Measurements from ENCODE around the gene DHX15.
A peak's percentile ranks its signal among the peaks of the same experiment; 100 is the strongest.

The DHX15 gene

GRCh38 chr4:24584211-24584850, at the start of gene DHX15:
TSS of gene DHX15 (minus strand) at chr4:24584554. CDS start at chr4:24584393, 161 bp downstream.
- DNase-seq (ENCODE audit: low spot score) = peak; percentile 97

- DNase-seq (ENCODE audit: low spot score) = no peak
Measured at GRCh38 chr4:24632011-24632410, 47.7 kb upstream of the DHX15 start.

GRCh38 chr4:24630937-24631336, 46.6 kb upstream of the DHX15 start:
- DNase-seq (ENCODE audit: low spot score) = no peak

DNA sequence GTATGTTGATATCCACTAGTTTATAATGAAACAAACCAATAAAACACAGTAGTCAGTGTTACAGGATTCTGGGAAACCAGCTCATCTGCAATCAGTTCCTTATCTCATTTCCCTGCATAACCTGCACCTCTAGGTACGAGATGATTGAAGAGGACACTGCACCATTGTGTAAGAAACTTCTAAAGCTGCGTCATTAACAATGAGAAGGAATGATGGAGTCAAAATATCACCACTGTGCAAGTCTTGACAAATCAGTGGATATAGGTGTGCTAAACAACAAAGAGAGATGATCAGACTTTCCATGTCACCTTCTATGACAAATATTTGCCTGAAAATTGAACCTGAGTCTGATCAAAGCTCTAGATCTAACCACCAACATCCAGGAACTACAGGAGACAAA, 40.7 kb upstream of the DHX15 start:
- no peak for DNase-seq (ENCODE audit: low spot score)

DNA sequence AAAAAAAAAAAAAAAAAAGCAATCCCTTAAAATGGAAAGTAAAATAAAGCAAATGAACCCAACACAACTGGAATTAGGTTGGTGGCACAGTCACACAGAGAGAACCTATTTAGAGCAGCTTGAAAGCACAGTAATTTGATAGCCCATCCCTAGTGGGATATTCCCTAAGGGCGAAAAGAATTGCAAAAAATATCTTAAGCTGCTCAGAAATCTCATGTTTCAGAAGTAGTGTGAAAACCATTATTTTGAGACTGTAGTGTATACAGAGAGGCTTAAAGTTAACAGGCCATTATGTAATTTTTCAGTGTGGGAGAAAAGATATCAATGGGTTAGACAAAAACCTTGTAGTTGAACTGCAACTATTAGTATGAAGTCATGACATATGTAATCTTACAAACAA, 40.0 kb upstream of the DHX15 start:
- no peak for DNase-seq (ENCODE audit: low spot score)

DNA sequence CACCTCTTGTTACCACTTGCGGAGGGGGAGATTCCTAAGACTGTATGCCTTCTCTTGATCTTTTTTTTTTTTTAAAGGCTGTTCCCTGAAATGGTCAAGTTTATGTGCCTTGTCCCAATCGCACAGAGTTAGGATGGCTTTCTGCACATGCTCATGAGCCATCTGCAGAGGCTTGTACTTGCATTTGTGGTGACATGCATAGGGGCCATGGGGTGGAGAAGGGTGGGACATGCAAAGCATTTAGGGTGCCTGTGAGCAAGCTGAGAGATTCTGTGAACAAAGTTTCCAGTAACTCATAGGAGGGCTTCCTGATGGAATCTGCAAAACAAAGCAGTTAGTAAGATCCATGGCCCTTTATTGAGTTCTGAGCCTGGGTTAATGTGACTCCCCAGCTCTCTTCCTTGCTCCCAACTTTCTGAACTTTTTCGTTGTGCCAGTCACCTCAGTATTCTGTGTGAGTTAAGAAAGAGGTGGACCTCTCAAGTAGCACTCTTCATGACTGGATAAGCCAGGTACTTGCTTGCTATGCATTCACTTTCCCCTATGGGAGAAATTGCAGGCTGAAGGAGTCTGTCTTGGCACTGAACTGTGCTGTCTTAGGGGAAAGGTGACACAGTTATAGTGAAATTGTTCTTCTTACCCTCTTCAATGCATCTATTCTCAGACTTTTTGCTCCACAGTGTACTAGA, 37.9 kb upstream of the DHX15 start:
- no peak for DNase-seq (ENCODE audit: low spot score)

DNA sequence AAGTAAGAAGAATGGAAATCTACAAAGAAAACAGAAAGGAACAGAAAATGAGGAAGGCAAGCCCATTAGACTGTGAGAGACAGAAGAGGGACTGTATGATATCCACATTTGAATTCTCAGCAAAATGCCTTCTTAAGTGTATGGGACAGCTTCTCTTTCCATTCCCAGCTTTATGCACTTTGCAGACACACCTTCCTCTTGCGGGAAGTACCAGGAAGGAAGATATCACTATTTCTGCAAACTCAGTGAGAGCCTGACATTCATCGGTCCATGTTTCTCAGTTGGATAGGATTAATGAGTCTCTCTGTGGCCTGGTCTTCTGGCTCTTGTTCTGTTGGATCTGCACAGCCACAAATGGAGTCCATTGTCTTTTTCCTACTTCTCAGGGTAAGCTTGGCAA, 31.6 kb upstream of the DHX15 start:
- no peak for DNase-seq (ENCODE audit: low spot score)

DNA sequence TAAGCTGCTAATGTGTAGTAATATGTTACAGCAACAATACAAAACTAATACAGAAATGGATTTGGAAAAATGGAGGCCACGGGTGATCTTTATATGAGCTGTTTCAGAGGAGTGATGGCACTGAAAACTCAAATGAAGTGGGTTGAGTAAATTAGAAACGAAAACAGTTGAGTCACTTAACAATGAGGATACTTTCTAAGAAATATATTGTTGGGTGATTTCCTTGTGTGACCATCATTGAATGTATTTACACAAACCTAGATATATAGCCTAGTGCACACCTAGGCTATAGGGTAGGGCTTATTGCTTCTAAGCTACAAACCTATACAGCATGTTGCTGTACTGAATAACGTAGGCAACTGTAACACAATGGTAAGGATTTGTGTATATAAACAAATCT, 30.5 kb upstream of the DHX15 start:
- DNase-seq (ENCODE audit: low spot score) = no peak

DNA sequence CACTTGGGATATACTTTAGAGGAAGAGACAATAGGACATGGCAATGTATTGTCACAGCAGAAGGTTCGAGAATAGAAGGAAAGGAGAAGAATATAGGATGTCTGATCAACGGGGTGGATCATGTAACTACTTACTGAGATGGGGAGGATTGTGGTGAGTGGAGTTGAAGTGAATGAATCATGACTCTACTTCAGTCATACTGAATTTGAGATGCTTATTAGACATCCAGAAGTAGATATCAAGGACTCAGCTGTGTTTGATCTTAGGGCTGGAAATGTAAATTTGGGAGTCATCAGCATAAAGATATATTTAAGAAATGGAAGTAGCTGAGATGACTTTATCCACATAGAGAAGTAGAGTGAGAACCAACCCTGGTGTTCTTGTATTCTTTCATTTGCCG, 29.1 kb upstream of the DHX15 start:
- DNase-seq (ENCODE audit: low spot score) = no peak

GRCh38 chr4:24611575-24611974, 27.2 kb upstream of the DHX15 start:
- DNase-seq (ENCODE audit: low spot score) = no peak

GRCh38 chr4:24607334-24607733, 23.0 kb upstream of the DHX15 start:
- no peak for DNase-seq (ENCODE audit: low spot score)

GRCh38 chr4:24605216-24605615, 20.9 kb upstream of the DHX15 start:
- no peak for DNase-seq (ENCODE audit: low spot score)

- DNase-seq (ENCODE audit: low spot score) = peak; percentile 50
Measured at GRCh38 chr4:24604558-24605214, 20.3 kb upstream of the DHX15 start.

DNA sequence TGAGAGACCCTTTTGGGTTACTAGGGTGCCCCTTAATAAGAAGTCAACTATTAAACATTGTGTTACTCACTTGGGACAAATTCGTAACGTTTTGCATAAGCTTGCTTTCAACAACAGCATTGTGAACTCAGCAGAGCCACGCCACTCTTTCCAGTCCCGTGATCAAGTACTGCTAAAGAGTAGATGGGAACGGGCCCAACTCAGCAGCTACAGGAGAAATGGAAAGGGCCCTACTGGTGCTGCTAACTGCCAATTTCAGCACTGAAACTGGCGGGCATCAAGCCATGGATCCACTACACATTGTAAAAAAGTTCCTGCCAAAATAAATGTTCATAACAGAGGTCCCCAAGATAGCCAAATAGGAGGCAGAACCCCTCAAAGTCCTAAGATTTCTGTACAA, 19.0 kb upstream of the DHX15 start:
- no peak for DNase-seq (ENCODE audit: low spot score)

- DNase-seq (ENCODE audit: low spot score) = peak; percentile 86
Measured at GRCh38 chr4:24601121-24601520, 16.8 kb upstream of the DHX15 start.

- no peak for DNase-seq (ENCODE audit: low spot score)
Measured at GRCh38 chr4:24599275-24599674, 14.9 kb upstream of the DHX15 start.

GRCh38 chr4:24598025-24598424, 13.7 kb upstream of the DHX15 start:
- peak; percentile 99 for DNase-seq (ENCODE audit: low spot score)

- DNase-seq (ENCODE audit: low spot score) = peak; percentile 23
Measured at GRCh38 chr4:24595659-24596058, 11.3 kb upstream of the DHX15 start.

- DNase-seq (ENCODE audit: low spot score) = peak; percentile 75
Measured at GRCh38 chr4:24594887-24595286, 10.5 kb upstream of the DHX15 start.

GRCh38 chr4:24589448-24589847, 5.1 kb upstream of the DHX15 start:
- no peak for DNase-seq (ENCODE audit: low spot score)

DNA sequence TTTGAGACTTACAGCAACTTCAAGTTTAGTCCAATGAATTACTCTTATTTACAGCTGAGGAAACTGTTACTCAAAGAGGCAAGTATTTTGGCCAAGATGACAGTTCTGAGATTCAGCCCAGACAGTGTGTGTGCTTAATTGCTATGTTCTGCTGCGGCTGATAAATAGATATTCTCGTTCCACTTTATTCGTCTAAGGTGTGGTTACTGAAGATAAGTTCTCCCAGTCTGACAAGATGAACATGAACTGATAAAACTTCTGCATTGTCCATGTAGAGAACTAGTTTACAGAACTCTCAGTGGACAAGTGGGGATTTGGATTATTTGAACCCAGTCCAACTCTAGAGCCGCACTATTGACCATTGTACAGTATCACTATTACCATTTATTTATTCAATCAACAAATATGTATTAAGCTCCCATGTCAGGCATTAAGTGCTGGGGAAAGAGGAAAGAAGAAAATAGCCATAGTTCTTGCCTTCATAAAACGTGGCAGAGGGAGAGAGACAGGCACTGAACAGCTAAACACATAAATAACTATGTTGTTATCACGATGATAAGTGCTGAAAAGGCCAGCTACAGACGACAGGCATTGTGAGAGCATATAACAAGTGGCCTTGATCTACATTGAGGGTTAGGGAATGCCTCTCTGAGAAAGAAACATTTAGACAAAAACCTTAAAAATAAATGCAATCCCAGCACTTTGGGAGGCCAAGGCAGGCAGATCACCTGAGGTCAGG, 4.0 kb upstream of the DHX15 start:
- no peak for DNase-seq (ENCODE audit: low spot score)

GRCh38 chr4:24583451-24584210, 723 bp downstream of the DHX15 start:
- peak; percentile 60 for DNase-seq (ENCODE audit: low spot score)
